ENCODE data around the gene AKAP6.

The AKAP6 gene

DNA sequence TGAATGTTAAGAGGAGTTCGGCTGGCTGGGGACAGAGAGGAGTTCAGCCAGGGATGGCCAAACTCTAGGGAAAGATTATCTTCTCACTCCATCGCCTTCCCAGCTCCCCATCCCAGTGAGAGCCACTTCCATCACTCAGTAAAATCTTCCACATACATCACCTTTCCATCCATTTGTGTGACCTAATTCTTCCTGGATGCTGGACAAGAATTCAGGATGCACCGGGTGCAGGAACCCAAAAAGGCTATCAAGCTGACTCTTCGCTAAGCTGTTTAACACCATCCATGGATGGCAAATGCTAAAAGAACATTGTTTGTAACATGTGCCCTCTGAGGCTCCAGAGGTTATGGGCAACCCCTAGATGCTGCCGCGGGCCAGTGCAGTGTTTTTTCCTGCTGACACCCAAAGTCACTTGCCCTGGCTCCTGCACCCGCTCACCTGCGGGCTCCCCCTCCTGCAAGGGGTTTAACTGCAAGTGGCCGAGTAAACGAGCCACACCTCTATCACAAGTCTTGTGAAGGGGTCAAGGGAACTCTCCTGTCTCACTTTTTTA lies 393.6 kb downstream of the AKAP6 start:
- no peak for DNase-seq

DNA sequence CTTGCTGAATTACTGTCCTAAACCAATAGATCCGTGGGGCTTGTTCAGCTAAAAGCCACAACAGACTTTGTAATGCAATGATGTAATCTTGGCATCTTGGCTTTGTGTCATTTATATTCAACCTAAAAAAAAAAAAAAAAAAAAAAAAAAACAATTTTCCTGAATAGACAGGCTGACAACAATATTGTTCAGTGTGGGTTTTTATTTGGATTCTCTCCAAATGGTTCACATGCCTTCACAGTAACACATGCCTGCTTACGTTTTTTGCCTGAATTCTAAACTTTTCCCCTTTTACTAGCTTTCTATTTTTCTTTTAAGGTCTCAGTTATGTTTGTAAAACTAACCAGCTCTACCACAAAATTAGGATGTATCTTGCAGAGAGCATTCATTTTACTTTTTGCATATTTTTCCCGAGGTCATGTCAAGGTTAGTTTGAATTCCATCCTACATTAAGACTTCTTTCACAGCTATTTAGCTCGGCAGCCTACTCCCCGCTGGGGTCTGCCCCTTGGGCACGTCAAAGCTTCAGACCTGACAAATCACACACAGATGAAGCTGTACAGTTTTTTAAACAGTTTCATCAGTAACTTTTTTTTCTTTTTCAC lies 395.9 kb downstream of the AKAP6 start:
- DNase-seq, result no peak

DNA sequence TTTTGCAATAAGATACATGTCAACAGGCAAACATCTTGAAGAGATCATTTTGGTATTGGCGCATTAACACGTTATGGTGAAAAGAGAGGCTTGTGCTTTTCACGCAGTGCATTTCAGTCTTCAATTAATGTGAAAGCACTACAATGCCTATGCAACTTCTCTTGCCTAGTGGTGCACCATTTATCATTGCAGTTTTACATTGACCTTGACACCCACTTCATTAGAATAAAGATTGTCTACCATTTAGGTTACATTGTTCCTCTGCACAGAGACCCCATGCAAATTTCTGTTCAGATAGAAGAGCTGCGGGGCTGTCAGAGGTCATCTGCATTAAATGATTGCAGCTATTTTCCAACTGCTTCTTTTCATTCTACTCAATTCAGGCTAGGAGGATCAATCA lies 397.4 kb downstream of the AKAP6 start:
- DNase-seq, result no peak

DNA sequence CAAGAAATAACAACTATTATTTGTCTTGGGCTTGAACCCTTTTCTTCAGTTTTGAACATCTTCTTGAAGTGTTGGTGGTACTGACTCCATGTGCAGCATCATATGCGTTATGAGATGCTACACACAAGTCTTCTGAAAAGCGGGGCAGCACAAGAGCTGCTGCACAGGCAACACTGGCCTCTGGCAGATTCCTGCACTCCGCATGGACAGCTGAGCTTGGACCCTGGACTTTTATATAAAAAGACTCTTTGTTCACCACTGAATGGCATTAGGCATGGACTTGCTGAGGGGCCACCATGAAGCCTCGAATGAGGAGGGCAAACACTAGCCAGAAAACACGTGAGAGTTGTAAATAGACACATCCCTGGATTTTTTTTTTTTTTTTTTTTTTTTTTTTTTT lies 398.7 kb downstream of the AKAP6 start:
- DNase-seq, result no peak

DNA sequence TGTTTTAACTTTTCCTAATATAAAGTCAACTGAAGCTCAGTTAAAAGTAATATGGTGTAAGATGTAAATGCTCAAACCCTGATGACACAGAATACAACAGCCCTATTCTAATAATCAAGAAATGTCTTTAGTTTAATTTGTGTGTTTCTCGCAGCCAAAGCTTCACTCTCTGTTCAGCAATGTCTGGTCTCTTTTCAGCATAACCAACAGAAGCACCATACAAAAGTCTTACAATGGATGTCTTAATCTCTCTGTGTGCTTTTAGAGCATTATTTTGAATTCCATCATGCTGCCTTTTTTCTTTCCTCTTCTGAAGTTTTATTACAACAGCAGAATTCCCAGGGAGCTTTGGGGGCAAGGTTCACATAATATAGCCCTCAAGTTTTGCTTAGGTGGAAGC lies 399.4 kb downstream of the AKAP6 start:
- no peak for DNase-seq

DNA sequence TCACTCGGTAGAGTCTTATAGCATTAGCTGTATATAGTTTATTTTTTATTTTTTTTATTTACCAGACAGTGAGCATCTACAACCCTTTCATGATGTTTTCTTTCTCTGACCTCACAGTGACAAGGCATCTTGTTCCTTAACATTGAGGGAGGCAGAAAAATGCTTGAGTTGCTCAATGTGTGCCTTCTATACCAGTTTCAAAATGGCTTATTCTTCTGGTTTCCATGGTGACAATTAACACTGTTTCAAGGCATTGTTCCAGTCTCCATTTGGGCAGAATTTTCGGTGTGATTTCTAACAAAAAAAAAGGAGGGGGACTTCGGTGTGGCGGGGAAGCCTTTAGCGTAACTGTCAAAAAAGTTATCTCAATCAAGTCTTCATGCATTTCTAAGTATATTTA lies 399.9 kb downstream of the AKAP6 start:
- no peak for DNase-seq

DNA sequence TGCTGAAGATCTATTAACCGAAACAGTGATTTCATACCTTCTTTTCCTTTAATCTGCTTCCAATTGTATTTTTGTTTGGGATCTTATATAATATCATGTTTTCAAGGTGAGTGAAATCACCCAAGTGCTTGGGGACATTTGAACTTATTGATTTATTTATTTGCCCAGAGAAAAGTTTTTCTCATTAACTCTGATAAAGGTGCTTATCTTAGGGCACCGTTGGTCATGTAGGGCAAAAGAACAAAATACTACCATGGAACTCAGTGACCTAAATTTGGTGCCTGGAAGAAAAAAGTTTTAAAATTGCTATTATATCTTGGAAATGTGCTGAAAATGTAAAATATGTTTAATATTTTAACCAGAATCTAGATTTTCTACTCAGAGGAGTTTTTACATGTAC lies 402.2 kb downstream of the AKAP6 start:
- no peak for DNase-seq

DNA sequence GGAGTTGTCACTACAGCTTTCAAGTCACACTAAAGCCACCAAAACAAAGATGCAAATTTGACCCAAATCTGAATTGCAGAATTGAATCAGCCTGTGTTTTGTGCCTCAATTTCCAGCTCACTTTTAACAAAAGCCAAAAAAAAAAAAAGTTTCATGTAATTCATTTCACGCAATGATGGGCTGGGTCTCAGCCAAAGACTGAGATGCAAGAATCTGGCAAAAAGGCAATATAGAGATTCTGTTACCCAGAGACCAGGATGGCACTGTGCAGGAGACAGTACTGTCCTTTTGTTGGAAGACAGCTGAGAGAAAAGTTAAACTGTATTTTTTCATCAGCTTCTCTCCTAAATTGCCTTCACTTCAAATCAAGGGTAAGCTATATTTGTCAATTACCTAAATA lies 403.9 kb downstream of the AKAP6 start:
- no peak for DNase-seq

DNA sequence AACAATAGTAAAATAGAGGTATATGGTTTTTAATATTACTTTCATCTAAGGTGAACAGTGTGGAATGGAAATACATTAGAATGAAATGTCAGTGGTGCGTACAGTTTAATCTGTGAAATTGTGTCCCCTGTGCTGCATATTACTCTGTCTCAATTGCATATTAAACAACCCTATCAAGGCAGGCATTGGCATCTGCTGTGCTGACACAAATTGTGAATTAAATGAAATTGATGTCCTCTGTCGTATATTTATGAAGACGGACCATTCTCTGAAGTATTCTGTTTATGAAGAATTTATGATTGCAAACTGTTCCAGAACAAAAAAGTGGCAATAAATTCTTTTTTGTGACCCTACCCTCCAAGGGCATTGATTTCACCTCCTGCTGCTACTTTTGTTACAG lies 405.2 kb downstream of the AKAP6 start:
- DNase-seq, result no peak

DNA sequence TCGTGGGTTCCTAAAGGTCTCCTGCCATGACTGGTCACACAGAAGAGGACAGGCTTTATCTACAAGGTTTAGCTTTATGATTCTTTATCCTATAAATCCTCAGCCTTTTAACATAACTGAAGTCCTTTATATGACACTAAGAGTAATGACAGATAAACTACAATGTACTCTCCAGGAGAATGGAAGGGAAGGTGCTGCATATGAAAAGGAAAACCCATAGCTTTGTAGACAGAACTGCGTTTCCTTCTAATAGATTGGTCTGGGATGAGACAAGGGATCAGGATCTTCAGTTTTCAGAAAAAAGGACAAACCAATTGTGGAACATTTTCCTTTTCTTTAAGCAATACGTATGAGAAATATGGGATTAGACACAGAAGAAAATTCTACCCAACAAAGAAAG lies 408.5 kb downstream of the AKAP6 start:
- DNase-seq, result no peak

DNA sequence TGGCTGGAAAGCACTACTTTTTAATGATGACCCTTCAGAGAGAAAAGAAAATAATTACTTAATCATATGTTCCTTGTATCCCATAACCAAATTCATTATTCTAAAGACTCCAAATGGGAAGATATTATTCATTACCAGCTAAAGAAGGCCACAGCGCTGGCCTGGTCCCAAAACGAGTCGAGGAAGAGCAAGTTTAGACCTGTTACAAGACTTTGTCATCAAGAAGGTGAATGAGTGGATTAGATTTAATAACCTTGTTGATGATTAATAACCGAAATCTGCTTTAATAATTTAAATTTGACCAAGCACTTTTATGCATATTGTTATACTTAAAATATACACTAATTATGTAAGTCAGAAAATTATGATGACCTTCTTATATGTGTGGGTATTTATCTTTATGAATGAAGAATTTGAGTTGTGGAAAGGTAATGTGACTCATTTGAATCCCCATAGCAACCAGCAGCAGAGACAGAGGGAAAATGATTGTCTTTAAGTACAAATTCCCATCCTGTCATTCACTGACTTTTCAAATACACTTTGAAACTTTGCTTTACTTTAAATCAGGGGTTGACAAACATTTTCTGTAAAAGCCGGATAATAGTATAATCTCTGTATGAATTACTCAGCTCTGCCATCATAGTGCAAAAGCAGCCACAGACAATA lies 409.2 kb downstream of the AKAP6 start:
- DNase-seq, result no peak

DNA sequence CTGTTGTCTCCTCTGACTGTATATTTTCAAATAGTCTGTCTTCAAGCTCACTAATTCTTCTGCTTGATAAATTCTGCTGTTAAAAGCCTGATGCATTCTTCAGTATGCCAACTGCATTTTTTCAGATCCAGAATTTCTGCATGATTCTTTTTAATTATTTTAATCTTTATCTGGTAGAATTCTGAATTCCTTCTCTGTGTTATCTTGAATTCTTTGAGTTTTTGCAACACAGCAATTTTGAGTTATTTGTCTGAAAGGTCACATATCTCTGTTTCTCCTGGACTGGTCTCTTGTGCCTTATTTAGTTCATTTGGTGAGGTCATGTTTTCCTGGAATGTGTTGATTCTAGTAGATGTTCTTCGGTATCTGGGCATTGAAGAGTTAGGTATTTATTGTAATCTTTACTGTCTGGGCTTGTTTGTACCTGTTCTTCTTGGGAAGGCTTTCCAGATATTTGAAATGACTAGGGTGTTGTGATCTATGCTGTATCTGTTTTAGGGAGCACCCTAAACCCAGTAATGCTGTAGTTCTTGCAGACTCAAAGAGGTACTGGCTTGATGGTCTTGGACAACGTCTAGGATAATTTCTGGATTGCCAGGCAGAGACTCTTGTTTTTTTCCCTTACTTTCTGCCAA lies 415.8 kb downstream of the AKAP6 start:
- DNase-seq, result no peak

DNA sequence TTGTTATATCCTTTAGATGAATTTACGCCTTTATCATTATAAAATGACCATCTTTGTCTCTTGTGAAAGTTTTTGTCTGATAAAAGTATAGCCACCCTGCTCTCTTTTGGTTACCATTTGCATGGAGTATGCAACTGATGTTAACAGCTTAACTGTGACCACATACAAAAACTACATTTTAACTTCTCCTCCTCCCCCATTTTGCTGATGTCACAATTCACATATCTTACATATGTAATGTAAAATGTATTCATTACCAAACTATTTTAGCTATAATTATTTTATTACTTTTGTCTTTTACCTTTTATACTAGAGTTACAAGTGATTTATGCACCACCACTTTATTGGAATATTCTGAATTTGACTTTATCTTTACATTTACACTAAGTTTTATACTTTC lies 425.1 kb downstream of the AKAP6 start:
- no peak for DNase-seq

DNA sequence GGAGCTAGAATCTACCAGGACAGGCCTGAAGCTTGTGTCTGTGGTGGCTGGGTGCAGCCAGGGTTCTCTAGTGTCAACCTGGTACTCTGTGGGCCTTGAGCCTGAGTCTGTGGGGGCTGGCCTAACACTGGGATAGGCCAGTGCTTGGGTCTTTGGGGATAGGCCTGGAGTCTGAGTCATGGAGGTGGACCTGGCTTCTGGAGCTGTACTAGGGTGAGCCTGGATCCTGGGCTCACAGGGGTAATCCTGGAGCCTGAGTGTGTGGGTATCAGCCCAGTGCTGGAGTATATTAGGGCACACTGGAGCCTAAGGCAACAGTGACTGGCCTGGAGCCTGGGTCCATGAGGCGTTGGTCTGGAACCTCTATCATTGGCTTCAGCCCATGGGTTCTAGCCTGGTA lies 427.1 kb downstream of the AKAP6 start:
- no peak for DNase-seq

DNA sequence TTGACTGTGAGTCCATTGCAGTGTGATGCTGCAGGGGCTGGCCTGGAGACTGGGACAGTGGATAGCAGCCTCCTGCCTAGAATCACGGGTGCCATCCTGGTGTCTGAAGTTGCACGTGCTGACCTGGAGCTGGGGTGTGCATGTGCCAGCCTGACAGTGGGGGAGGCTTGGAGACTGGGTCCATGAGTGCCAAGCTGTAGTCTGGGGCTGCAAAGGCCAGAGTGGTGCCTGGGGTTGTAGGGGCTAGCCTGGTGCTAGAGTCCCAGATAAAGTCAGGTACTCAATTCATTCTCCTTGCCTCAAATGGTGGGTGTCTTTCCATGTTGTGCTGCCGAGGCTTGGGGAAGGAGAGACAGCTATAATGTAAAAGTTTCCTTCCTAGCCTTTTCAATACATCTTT lies 427.7 kb downstream of the AKAP6 start:
- DNase-seq, result no peak

DNA sequence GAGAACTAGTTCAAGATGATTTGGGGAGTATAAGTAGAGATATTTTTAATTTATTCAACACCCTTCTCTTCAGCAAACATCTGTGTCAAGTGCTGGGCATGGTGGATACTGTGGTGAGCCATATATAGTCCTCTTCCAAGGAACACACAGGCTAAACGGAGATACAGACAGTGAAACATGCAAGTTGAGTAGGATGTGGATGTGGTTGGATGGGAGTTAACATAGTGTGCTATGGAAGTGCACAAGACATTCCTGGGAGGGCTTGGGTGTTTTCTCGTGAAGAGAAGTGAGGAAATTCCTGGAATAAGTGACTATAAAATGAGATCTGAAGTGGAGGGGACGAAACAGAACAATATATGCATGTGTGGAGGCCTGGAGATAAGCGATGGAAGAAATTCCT lies 428.5 kb downstream of the AKAP6 start:
- DNase-seq, result no peak

DNA sequence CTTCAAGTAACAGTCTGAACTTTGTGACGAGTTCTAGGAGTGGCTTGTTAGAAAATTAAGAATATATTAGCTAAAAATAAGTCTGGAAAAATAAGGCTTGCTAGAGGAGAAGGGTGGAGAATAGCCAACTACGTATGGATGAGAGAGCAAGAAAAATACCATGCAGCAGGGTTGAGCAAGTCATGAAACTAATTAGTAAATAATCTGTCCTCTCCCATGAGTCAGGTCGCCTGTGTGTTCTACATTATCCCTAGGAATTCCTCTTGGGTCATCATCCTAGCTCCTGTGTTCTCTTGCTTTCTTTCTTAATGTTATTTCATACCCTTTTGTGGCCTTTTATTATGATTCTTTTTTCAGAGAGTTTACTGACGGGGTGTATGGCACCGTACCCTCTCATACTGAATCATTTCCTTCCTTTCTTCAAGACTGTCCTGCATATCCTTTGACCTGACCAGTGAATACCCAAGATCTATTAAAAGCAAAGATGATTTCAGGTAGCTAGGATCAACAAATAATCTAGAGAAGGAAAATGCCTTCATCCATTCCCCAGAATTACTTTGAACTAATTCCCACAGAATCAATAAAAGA lies 432.4 kb downstream of the AKAP6 start:
- DNase-seq, result no peak

DNA sequence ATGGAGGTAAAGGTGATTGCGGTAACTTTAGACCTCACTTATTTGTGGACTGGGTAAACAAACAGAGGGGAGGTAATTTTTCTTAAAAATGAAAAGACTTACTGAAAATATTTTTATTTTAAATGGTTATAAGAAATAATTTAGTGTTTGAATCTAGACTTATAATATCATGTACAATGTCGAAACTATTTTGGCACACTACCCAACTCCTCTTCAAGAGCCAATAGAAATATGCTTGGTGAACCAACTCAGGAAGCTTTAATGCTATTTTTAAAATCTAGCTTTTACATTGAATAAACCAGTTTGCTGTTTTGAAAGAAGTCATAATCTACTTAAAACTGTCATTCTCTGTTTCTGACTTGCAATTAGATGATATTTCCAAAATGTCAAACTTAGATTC lies 433.8 kb downstream of the AKAP6 start:
- DNase-seq, result no peak

DNA sequence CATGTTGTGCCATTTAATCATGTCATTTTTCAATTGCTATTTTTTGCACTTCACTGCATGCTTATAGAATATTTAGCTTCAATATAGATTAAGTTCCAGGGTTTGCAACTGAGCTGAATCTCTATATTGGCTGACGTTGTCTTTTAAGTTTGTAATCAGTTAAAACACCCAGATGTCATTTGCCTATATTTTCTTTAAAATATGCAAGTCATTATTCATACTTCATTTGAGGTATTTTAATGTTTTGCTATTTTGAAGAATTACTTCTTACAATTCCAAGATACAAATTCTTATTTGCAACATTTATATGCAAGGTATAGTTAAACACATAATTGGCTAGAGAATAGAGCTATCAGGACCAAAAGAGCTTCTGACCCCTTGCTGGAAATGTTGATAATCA lies 434.6 kb downstream of the AKAP6 start:
- DNase-seq, result no peak

DNA sequence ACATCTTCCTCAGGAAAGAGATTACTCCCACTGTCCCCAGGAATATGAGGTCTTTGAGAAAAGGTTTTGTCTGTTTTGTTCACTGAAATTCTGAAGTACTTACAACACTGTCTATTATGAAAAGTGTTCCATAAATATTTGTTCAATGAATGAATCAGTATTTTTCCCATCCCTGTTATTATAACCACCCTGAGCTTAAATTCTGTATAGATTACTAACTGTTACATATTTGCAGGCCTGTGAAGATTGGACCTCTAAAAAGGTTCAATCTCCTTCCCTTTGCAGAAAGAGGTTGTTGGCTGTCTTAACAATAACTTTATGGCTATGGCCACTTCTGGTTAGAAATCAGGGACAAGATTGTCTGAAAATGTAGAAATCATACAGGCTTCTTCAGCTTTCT lies 435.0 kb downstream of the AKAP6 start:
- DNase-seq, result no peak

DNA sequence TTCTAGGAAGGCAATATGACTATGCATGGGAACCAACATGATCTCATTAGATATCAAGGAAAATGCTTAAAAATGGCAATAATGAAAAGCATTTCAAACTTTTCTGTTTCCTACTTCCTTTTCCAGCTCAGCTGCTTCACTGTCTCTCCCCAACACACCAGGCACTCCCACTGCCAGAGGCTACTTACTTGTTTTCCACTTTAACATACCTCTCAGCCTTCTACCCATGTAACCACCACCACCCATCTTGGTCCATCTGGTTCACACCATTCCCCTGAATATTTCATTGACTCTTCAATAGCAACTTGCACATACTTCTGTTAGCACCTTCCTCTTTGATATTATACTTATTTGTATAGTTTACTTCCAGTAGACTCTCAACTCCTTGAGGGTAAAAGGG lies 441.3 kb downstream of the AKAP6 start:
- DNase-seq, result no peak

DNA sequence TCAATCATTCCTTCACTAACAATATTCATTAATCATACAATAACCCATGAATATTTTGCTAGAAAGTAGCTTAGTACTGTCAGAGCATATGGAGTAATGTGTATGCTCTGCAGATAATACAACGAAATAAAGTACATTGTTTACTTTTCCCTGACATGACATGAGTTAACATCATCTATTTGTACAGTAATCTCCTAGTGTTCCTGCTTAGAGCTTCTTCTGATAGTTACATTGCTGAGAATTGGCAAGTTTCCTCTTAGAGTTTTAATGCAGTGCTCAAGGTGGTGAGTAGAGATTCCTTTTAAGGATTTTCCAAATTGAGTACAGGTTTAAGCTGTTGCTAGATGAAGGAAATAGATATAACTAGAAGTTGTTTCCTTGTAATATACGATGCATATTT lies 445.1 kb downstream of the AKAP6 start:
- no peak for DNase-seq

DNA sequence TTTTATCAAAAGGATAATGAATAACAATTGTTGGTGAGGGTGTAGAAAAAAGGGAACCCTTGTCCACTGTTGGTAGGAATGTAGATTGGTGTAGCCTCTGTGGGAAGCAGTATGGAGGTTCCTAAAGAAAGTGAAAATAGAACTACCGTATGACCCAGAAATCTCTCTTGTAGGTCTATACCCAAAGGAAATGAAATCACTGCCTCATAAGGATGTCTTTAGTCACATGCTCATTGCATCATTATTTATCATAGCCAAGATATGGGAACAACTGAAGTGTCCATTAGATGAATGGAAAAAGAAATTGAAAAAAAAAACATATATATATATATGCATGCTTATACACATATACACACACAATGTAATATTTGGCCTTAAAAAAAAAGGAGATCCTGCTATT lies 450.7 kb downstream of the AKAP6 start:
- no peak for DNase-seq

DNA sequence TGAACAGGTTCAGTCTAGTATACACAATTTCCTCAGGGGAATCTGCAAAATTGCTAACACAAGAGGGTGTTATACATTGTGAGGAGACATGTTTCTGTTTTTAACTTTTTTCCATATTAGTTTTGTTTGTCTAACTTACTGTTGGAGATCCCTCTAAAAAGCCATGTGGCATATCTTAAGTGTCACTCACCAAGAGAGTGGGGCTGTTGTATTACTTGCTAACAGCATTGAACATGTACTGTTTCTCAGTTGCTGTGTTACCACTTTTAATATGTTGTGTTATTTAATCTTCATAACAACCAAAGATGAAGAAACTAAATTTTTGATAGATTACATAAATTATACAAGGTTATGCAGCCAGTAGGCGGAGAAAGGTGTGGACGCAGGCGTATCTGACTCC lies 455.3 kb downstream of the AKAP6 start:
- no peak for DNase-seq
